Motor neuron (in vitro differentiated cells): ENCODE data around the gene UGT1A10. TPM values are rescaled to one million over a fixed set of nuclear protein-coding genes. Genes with fewer than 3 reads are reported as not detected.
A peak's percentile ranks its signal among the peaks of the same experiment; 100 is the strongest.

Source experiments
- ATAC-seq, 8 experiments: fragments of 200-7000 bp; cut with Tn5 transposase; replicated peaks in 6 of 8; 2 replicates each; pipeline ENCODE4 v1.8.0; 2021; ENCODE audit warnings: mild to moderate bottlenecking in 8 of 8, moderate library complexity in 8 of 8
- H3K27ac ChIP-seq, 2 donors: fragments of 250-450 bp; sonication (Bioruptor Pico); 2 replicates each; pipeline ENCODE4 v1.9.0; 2021; ENCODE audit warnings: antibody characterized with exemption in 2 of 2, mild to moderate bottlenecking in 2 of 2, moderate library complexity in 1 of 2
- H3K4me1 ChIP-seq, 2 donors: fragments of 250-450 bp; sonication (Bioruptor Pico); replicated peaks in 1 of 2; 2 replicates each; pipeline ENCODE4 v1.6.1; 2021; ENCODE audit warnings: antibody characterized with exemption in 2 of 2, mild to moderate bottlenecking in 2 of 2, moderate library complexity in 1 of 2
- H3K4me3 ChIP-seq, 5 donors: fragments of 250-450 bp; sonication (Bioruptor Pico); 2 replicates each; pipeline ENCODE4 v1.9.0; 2021; ENCODE audit warnings: antibody characterized with exemption in 5 of 5, mild to moderate bottlenecking in 5 of 5, moderate library complexity in 4 of 5
- WGBS, 10 experiments: fragments of 450-650 bp; shearing (Covaris generic); methylation state at CpG; one replicate each; pipeline ENCODE4 v1.0.0; 2022; 5-methylcytosine and 5-hydroxymethylcytosine counted together
- in situ Hi-C, 9 experiments: fragments of 400-800 bp; cut with MboI; loops; one replicate each; pipeline ENCODE4 v1.15.0; 2021; ENCODE audit warnings: low sequenced_read_pairs in 9 of 9, low pct_unique_long_range_greater_than_20kb in 2 of 9; ENCODE audit not compliant: unreplicated experiment in 9 of 9
- total RNA-seq, 8 experiments: library from RNA; unstranded; fragments of 300-600 nt; gene quantifications; 2 replicates each; pipeline versions ENCODE4 v1.2.3 to v1.2.4, GENCODE V29; 2022

UGT1A10 gene
- total RNA-seq, 8 experiments from 2014 or later = 0.14 to 11.1 (median 0.40) TPM; not detected in 3

DNA sequence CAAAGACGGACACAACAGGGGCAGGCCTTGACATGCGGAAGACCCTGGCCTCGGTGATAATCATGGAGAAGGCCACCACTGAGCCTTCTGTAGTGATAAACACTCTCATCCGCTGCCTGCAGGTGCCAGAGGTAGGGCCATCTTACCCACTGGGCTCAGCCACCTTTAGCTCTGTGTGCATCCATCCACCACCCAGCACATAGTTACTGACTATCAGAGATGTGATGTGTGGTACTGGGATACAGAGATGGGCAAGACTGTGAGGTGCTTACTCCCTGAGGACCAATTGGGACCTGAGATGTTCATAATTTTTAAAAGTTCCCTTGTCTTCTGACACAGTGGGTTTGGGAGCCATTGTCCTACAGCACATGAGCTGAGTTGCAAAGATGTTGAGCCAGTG, 143.5 kb downstream of the UGT1A10 start:
- H3K4me1 ChIP-seq = no peaks in the 10 kb centered on the region
- WGBS, 10 experiments = 100% methylated on average over 1 to 3 of the region's 4 CpGs; no CpG with 5 or more reads in 8 of the 10 experiments
- in situ Hi-C loops = no loop called here
- H3K4me3 ChIP-seq = no peak overlapping the region
- no peak overlapping the region for H3K27ac ChIP-seq
- no peak for ATAC-seq

DNA sequence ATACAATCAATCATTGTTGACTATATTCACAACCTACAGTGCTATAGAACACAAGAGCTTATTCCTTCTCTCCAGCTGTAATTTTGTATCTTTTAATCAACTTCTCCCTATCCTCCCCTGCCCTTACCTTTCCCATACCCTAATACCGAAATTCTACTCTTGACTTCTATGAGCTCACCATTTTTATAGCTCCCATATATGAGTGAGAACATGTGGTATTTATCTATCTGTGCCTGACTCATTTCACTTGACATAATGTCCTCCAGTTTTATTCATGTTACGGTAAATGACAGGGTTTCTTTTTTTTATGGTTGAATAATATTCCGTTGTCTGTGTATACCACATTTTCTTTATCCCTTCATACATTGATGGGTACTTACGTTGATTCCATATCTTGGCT, 144.5 kb downstream of the UGT1A10 start:
- in situ Hi-C loops = no loop called here
- peak in 2 of 8 experiments; percentile 81 to 87 for ATAC-seq
- 2 to 93% (median 83%) methylated on average over 1 to 4 of the region's 4 CpGs for WGBS, 10 experiments
- Histone ChIP-seq H3K27ac (no peak overlapping the region), H3K4me3 (no peak overlapping the region), H3K4me1 (no peaks in the 10 kb centered on the region)

DNA sequence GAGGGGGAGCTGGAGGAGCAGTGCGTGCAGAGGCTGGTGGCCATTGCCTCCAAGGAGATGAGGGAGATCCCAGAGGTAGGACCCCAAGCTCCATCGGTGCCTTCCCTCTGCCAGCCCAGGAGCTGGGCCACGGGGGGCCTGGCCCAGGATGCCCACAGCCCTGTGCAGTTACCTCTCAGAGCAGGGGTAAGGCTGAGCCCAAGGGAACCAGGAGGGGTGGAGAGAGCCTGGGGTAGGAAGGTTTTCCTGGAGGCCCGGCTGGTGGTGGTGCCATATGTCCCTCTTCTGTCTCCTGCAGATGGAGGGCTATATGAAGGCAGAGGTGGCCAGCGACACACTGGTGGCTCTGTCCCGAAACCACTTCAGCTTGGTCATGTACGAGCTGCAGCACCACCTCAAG, 153.3 kb downstream of the UGT1A10 start:
- no peak for ATAC-seq
- H3K27ac ChIP-seq = no peak overlapping the region
- in situ Hi-C loops = no loop called here
- H3K4me1 ChIP-seq = no peaks in the 10 kb centered on the region
- 40 to 100% (median 82%) methylated on average over 1 to 3 of the region's 7 CpGs; no CpG with 5 or more reads in 2 of the 10 experiments for WGBS, 10 experiments
- H3K4me3 ChIP-seq = no peak overlapping the region

DNA sequence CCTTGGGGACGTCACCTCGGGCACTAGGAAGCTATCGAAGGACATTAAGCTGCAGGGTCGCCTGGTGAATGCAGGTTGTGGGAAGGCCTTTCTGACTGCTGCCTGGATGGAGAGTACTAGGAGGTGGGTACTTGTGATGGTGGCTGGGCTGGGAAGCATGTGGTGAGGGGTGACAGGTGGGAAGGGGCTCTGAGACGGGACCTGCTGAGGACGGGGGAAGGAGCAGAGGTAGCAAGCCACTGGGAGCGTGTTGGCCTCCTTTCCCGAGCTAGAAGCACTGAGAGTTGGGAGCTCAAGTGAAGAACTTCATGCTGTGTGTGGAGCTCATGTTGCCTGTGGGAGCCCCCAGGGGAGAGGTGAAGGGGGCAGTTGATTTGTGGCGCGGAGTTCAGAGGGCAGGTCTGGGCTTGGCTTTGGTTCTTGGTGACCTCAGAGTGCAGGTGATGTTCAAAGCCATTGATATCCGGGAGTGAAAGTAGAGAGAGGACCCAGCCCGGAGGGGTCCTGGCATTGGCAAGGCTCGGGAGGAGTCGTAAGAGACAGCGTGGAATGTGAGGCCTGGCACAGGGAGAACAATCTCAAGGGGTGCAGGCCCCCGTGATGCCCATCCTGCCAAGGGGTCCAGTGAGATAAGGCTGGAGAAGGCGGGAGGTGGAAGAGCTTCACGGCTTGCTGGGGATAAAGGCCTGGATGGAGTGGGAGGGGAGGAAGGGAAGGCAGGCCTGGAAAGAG, 155.1 kb downstream of the UGT1A10 start:
- 48 to 89% (median 85%) methylated on average over 3 to 15 of the region's 18 CpGs; no CpG with 5 or more reads in 5 of the 10 experiments for WGBS, 10 experiments
- Histone ChIP-seq H3K4me3 (no peak overlapping the region), H3K27ac (no peak overlapping the region), H3K4me1 (no peaks in the 10 kb centered on the region)
- in situ Hi-C loops = no loop called here
- no peak for ATAC-seq

DNA sequence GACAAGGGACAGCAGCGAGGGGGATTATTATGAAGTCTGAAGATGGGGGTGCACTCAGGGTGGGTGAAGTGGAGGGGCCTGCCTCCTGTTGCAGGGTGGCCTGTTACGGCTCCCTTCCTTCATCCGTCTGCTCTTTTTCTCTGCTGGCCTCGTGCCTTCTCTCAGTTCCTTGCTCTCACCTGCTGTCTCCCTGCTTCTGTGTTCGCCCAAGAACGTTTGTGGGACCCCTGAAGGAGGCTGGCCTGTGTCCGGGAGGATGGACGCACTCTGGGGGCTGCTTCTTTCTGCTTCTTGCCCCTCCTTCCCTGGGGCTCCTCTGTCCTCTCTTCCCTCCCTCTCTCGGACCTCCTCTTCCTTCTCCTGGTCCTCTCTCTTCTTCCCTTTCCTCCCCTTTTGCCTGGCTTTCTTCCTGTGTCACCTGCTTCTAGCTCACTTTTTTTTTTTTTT, 155.7 kb downstream of the UGT1A10 start:
- ATAC-seq = no peak
- H3K27ac ChIP-seq = no peak overlapping the region
- WGBS, 10 experiments = 62 to 80% (median 67%) methylated on average over 1 to 8 of the region's 9 CpGs; no CpG with 5 or more reads in 5 of the 10 experiments
- H3K4me1 ChIP-seq = no peaks in the 10 kb centered on the region
- in situ Hi-C loops = no loop called here
- no peak overlapping the region for H3K4me3 ChIP-seq

DNA sequence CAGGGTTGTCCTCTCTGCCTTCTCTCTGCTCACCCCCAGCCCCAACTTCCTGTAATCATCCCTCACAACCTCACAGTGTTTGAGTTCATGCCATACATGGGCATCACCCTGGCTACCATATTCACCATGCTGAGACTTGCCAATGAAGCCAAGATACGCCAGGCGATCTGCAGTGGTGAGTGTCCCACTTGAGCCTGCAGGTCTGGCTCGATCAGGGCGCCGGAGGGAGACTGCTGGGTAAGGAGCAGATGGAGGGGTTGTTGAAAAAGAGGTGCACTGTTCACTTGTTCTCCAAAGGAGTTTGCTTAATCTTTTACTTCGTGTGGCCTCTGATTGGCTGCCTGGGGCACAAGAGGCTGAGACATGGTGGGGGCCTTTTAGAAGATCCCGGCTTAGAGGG, 156.5 kb downstream of the UGT1A10 start:
- Histone ChIP-seq H3K27ac (no peak overlapping the region), H3K4me1 (no peaks in the 10 kb centered on the region), H3K4me3 (no peak overlapping the region)
- WGBS, 10 experiments = 67 to 97% (median 79%) methylated on average over 1 to 6 of the region's 7 CpGs; no CpG with 5 or more reads in 3 of the 10 experiments
- ATAC-seq = no peak
- in situ Hi-C loops = no loop called here

DNA sequence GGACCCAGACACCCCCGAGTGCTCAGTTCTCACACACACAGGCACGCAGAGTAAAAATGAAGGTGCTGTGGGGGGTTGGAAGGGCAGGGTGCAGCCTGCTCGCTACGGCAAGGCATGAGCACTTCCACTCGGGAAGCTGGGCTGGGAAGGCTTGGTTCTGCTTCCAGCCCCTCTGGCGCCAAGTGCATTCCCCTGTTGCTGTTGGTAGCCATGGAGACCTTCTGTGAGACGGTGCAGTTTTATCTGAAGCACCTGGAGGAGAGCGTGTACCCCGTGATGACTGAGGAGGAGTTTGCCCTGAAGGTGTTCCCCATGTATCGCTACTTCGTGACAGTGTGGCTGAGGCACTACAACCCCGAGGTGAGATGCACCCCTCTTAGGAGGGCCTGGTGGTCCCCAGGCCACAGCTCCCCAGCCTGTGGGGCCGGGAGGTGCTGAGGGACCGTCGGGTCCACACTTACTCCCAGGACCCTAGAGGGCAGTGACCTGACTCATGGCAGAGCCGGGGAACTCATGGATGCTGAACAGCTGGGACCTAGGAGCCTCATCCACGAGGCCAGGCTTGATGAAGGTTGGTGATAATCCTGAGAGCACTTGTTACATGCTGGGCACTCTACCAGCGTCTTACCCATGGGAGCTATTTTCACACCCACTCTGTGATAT, 157.3 kb downstream of the UGT1A10 start:
- no peak for ATAC-seq
- WGBS, 10 experiments = 43 to 100% (median 80%) methylated on average over 1 to 9 of the region's 18 CpGs; no CpG with 5 or more reads in 3 of the 10 experiments
- in situ Hi-C loops = no loop called here

DNA sequence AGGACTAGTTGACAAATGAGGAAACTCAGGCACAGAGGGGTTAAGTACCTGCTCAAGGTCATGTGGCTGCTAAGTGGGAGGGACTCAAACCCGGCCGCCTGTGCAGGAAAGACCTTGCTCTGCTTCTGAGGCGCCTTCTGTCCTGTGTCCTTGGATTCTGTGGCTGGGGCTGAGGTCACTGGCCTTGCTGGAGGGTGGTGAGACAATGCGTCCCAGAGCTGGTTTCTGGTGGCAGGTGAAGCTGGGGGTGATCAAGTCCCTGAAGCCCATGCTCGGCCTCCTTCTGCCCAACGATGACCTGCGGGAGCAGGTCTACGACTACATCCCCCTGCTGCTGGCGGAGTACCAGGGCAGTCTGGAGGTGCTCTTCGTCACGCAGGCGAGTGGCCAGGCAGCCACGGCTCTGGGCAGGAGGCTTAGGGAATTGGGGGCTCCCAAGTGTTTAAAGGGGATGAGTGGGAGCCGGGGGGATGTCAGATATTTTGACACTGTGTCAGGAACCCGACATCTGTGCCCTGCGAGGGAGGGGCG, 157.9 kb downstream of the UGT1A10 start:
- in situ Hi-C loops = no loop called here

More for the DNA sequence above, 157.3 kb downstream of the UGT1A10 start:
- no peaks in the 10 kb centered on the region for H3K4me1 ChIP-seq
- H3K4me3 ChIP-seq = no peak overlapping the region
- no peak overlapping the region for H3K27ac ChIP-seq

DNA sequence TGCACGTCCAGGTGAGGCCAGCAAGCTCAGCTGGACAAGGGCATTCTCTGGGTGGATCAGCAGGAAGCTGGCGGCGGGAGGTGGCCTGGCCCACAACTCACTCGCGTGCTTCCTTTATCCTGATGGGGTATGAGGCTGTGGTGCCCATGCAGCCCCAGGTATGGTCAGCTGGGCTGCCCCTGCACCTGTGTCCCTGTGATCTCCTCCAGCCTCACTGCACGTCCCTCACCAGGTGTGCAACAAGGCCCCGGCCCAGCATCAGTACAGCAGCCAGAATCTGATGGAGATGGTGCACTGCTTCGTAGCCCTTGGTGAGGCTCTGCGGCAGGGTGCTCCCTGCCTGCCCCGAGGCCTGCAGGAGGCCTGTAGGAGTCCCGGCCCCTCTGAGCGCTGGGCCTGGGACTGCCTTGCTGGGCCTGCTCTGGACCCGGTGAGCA, 159.5 kb downstream of the UGT1A10 start:
- H3K4me3 ChIP-seq = no peak overlapping the region
- H3K27ac ChIP-seq = no peak overlapping the region
- in situ Hi-C loops = no loop called here
- no peak for ATAC-seq
- H3K4me1 ChIP-seq = no peaks in the 10 kb centered on the region
- WGBS, 10 experiments = 92 to 100% (median 100%) methylated on average over 1 to 7 of the region's 13 CpGs; no CpG with 5 or more reads in 7 of the 10 experiments

More for the DNA sequence above, 157.9 kb downstream of the UGT1A10 start:
- Histone ChIP-seq H3K4me3 (no peak overlapping the region), H3K27ac (no peak overlapping the region), H3K4me1 (no peaks in the 10 kb centered on the region)
- ATAC-seq = no peak
- WGBS, 10 experiments = 67 to 94% (median 89%) methylated on average over 2 to 9 of the region's 17 CpGs; no CpG with 5 or more reads in 5 of the 10 experiments

DNA sequence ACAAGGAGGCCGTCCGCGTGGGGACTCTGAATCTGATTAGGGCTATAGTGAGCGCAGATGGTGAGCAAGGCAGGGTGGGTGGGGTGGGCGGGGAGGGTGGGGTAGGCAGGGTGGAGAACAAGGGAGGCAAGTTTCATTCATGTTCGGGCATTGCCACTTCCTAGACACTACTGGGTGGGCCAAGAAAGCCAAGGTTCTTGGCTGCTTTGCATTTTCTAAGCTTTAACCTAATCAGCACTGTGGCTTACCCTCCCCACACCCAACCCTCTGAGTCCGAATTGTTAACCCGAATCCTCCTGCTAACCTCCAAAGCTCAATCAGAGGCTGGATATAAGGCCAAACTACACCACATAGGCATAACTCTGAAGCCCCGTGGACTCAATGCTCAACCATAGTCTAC, 160.0 kb downstream of the UGT1A10 start:
- Histone ChIP-seq H3K4me3 (no peak overlapping the region), H3K27ac (no peak overlapping the region), H3K4me1 (no peaks in the 10 kb centered on the region)
- ATAC-seq = peak in 3 of 8 experiments; percentile 48 to 89 (median 86)
- 0 to 100% (median 100%) methylated on average over 1 to 2 of the region's 9 CpGs; no CpG with 5 or more reads in 6 of the 10 experiments for WGBS, 10 experiments
- in situ Hi-C loops = no loop called here

DNA sequence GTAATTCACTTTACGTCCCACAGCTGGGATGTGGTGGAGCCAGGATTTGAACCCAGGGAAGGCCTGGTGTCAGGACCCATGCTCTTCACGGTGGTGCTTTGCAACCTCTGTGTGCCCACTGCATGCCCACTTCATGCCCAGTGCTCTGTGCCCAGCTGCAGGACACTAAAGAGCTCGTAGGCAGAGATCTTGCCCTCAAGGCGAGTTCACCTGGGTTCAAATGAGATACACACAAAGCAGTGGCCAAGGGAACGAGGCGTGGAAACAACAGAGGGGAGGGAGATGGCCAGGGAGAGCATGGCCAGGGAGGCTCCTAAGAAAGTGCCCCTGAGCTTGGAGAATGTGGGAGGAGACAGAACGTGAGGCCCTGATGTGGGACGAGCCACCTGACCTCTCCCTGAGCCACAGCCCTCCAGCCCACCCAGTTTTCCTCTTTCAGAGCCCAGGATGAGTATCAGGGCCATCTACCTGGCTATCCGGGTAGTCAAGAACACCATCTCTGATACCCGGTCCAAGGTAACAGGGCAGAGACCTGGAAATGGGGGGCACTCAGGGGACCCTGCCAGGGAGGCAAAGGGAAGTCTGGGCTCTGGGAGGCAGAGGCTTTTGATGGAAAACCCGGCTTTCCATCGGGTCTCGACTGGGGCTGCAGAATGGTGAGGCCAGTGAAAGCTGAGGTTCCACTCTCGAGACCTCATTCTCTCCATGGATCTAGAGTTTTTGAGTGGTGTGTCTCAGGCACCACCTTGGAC, 162.3 kb downstream of the UGT1A10 start:
- no peak for ATAC-seq
- WGBS, 10 experiments = 47 to 92% (median 76%) methylated on average over 3 to 8 of the region's 14 CpGs; no CpG with 5 or more reads in 3 of the 10 experiments
- in situ Hi-C loops = no loop called here
- Histone ChIP-seq H3K4me3 (no peak overlapping the region), H3K27ac (no peak overlapping the region), H3K4me1 (no peaks in the 10 kb centered on the region)

DNA sequence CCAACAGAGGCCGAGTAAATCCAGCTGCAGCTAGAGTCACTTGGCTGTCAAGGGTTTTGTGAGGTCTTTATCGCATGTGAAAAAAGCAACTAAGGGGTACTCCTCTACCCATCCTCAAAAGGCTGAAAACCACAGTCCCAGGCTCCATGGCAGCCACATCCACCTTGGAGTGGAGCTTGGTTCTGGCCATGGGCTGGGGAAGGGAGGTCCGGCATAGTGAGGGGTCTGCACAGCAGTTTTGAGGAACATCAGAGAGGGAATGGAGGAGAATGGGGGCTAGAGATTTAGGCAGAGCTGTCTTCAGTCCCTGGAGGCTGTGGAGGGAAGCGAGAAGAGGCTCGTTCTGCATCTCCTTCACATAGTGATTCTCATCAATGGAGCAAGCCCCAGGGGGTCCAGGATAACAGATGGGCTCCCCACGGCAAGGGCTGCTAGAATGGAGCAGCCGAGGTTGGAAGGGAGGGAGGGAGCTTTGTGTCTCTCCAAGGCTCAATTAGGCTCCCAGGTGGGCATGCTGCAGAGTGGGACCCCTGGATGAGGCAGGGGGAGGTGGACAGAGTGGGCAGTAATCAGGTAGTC, 162.9 kb downstream of the UGT1A10 start:
- in situ Hi-C loops = no loop called here
- H3K4me3 ChIP-seq = no peak overlapping the region
- H3K4me1 ChIP-seq = no peaks in the 10 kb centered on the region
- no peak for ATAC-seq
- no peak overlapping the region for H3K27ac ChIP-seq
- 42 to 87% (median 76%) methylated on average over 1 to 4 of the region's 7 CpGs; no CpG with 5 or more reads in 4 of the 10 experiments for WGBS, 10 experiments
